H1 (cell line): ENCODE measurements around the gene ADA. TPM values are rescaled to one million over a fixed set of nuclear protein-coding genes. Genes with fewer than 3 reads are reported as not detected.

ENCODE experiments used
- ATF2 ChIP-seq: IDR thresholded peaks from 2 replicates; pipeline ENCODE4 v1.6.1; 2012; ENCODE audit warnings: low read length, inconsistent platforms
- CEBPB ChIP-seq: IDR thresholded peaks from 2 replicates; pipeline ENCODE4 v1.6.1; 2012; ENCODE audit warnings: low read depth, low read length
- E2F6 ChIP-seq: IDR thresholded peaks from 2 replicates; pipeline ENCODE4 v1.6.1; 2012; ENCODE audit warnings: inconsistent platforms
- KDM1A ChIP-seq: fragments of 200-600, 300-600 bp; sonication (generic); IDR thresholded peaks from 2 replicates; pipeline ENCODE4 v1.7.1; 2016; ENCODE audit warnings: mild to moderate bottlenecking, low read length, borderline replicate concordance
- MAX ChIP-seq: IDR thresholded peaks from 2 replicates; pipeline ENCODE4 v1.6.1; 2012; ENCODE audit warnings: inconsistent platforms
- RAD21 ChIP-seq, 2 experiments: IDR thresholded peaks in 1 of 2; conservative IDR thresholded peaks in 1 of 2; 2 replicates each; pipeline ENCODE4 v1.6.1; 2011; ENCODE audit warnings: low read depth in 2 of 2, low read length in 2 of 2, improper control_type of control experiment in 1 of 2, inconsistent platforms in 1 of 2, mild to moderate bottlenecking in 1 of 2, moderate library complexity in 1 of 2
- RBBP5 ChIP-seq: IDR thresholded peaks from 2 replicates; pipeline ENCODE4 v1.7.1; 2012; ENCODE audit warnings: low read depth, mild to moderate bottlenecking, inconsistent platforms, low read length, moderate library complexity, borderline replicate concordance
- RFX5 ChIP-seq: IDR thresholded peaks from 2 replicates; pipeline ENCODE4 v1.6.1; 2011; ENCODE audit warnings: low read depth, low read length, improper control_type of control experiment, borderline replicate concordance
- RNF2 ChIP-seq: fragments of 200-900, 300-1000 bp; sonication (generic); IDR thresholded peaks from 2 replicates; pipeline ENCODE4 v1.7.1; 2016; ENCODE audit warnings: borderline replicate concordance, low read depth, mild to moderate bottlenecking, antibody characterized with exemption, low read length; ENCODE audit not compliant: poor library complexity, severe bottlenecking; ENCODE audit errors: missing control alignments
- TCF12 ChIP-seq: IDR thresholded peaks from 2 replicates; pipeline ENCODE4 v1.6.1; 2011; ENCODE audit warnings: low read depth, mild to moderate bottlenecking, low read length
- polyA plus RNA-seq, 7 experiments: library from polyadenylated mRNA; depleted of rRNA in 3 of 7; stranded (reverse) in 5 of 7; unstranded in 2 of 7; fragments of >200 nt in 5 of 7; fragments of 200-250 nt in 2 of 7; gene quantifications; 1 replicate in 5 of 7; 2 replicates in 1 of 7; 4 replicates in 1 of 7; pipeline versions ENCODE4 v1.2.1 to v1.2.3, GENCODE V29; 2011 to 2013; ENCODE audit warnings: missing spikeins in 2 of 7, mixed read lengths in 2 of 7
- total RNA-seq: library from RNA; stranded (reverse); fragmentation: NEBNext Ultra II Directional; extraction: Animal tissue kit (Norgen Biotek cat#: 25700); gene quantifications from 2 replicates; pipeline ENCODE4 v1.2.1, GENCODE V29; 2021

ADA gene
- total and polyA plus RNA-seq, 2 of the 8 experiments (the other 6 are each of a cell fraction or from before 2014, with no cell fraction given) = 19.9 to 32.8 TPM

- TF ChIP-seq RFX5 (no peak), RBBP5 (0 out of 2 replicates have a peak, but pooled peaks have one; percentile 29), MAX (peak; percentile 63), CEBPB (peak; percentile 91), TCF12 (peak; percentile 81; the same call in 1 of the 2 replicates), KDM1A (peak; percentile 95), ATF2 (peak; percentile 21; the same call in 1 of the 2 replicates), RNF2 (no peak), E2F6 (peak; percentile 47; the same call in 1 of the 2 replicates), RAD21 (IDR thresholded peaks at IDR 0.05 in 1 of 2, conservative IDR thresholded peaks at IDR 0.05 in 1 of 2; ENCODE audit: low read depth in 2 of 2, low read length in 2 of 2) (peak; percentile 75 to 83)
Measured at GRCh38 chr20:44683263-44684046, 32.0 kb upstream of the ADA start (continued).
